ENCODE measurements around the gene NR6A1.

- TF ChIP-seq, protein P1, sequence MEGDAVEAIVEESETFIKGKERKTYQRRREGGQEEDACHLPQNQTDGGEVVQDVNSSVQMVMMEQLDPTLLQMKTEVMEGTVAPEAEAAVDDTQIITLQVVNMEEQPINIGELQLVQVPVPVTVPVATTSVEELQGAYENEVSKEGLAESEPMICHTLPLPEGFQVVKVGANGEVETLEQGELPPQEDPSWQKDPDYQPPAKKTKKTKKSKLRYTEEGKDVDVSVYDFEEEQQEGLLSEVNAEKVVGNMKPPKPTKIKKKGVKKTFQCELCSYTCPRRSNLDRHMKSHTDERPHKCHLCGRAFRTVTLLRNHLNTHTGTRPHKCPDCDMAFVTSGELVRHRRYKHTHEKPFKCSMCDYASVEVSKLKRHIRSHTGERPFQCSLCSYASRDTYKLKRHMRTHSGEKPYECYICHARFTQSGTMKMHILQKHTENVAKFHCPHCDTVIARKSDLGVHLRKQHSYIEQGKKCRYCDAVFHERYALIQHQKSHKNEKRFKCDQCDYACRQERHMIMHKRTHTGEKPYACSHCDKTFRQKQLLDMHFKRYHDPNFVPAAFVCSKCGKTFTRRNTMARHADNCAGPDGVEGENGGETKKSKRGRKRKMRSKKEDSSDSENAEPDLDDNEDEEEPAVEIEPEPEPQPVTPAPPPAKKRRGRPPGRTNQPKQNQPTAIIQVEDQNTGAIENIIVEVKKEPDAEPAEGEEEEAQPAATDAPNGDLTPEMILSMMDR (IDR thresholded peaks at IDR 0.05; ENCODE audit: insufficient read depth, low read length, poor library complexity, severe bottlenecking): no peak
- TF ChIP-seq EZH2phosphoT487 (conservative IDR thresholded peaks at IDR 0.05; ENCODE audit: low read length): no peak
These were observed 39.7 kb upstream of the NR6A1 start for GRCh38 chr9:124810663-124811355.
